GM06990 (cell line): ENCODE measurements around the gene ALDH4A1.

Source experiments
- DNase-seq: peaks from one replicate; pipeline ENCODE4 v3.0.0-alpha.2; 2011; ENCODE audit not compliant: insufficient read length; ENCODE audit errors: extremely low read depth
- H3K27me3 ChIP-seq: replicated peaks from 2 replicates; pipeline ENCODE4 v1.6.0; 2011; ENCODE audit warnings: low read length; ENCODE audit not compliant: control insufficient read depth, insufficient read depth
- H3K36me3 ChIP-seq: 2 replicates; pipeline ENCODE4 v1.5.1; 2011; ENCODE audit warnings: low read length; ENCODE audit not compliant: control insufficient read depth, insufficient read depth
- H3K4me3 ChIP-seq: replicated peaks from 2 replicates; pipeline ENCODE4 v1.5.1; 2011; ENCODE audit warnings: low read depth, mild to moderate bottlenecking, control low read depth, low read length
- CTCF ChIP-seq: IDR thresholded peaks from 2 replicates; pipeline ENCODE4 v1.5.1; 2011; ENCODE audit warnings: low read length, control low read depth, mild to moderate bottlenecking, inconsistent platforms; ENCODE audit not compliant: insufficient read depth, poor library complexity, severe bottlenecking

The ALDH4A1 gene

DNA sequence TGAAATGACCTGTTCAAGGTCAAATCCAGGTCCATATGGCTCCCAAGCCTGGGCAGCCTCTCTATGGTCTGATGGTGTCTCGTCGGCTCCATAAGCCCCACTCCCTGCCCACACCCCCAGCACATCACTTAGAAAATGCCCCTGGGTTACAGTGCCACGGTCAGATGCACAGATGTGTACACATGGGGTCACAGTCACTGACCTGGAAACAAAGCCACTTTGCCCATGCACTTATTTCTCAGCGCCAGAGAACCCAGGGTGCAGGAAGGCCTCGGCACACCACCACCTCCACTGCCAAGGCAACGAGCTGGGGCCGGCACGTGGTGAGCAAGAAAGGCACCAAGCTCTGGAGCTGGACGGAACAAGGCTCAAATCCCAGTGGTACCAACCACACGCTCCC, 29.4 kb upstream of the ALDH4A1 start:
- Histone ChIP-seq H3K27me3 (no peaks in the 10 kb centered on the region), H3K4me3 (no peak overlapping the region), H3K36me3 (no peaks in the 10 kb centered on the region)
- no peak for TF ChIP-seq CTCF
- DNase-seq = no peak

DNA sequence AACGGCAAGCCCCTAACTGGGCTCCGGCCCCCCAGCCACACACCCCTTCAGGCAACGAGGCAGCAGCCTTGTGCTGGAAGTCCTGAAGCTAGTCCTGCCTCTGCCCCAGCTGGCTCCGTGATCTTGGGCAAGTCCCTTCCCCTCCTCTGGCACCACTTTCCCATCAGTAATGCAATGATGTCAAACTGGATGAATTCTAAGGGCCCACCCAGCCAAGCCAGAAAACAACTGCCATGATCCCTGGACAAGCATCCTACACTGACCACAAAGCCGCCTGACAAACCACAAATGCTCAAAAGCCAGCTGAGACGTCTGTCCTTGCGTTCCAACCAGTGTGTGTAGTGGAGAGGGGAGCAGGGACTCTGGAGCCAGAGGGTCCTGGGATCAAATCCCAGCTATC, 27.3 kb upstream of the ALDH4A1 start:
- Histone ChIP-seq H3K36me3 (no peaks in the 10 kb centered on the region), H3K4me3 (no peak overlapping the region), H3K27me3 (no peaks in the 10 kb centered on the region)
- TF ChIP-seq CTCF = no peak
- DNase-seq = no peak

- TF ChIP-seq CTCF = no peak
- Histone ChIP-seq H3K4me3 (no peak overlapping the region), H3K27me3 (no peaks in the 10 kb centered on the region), H3K36me3 (no peaks in the 10 kb centered on the region)
- DNase-seq = no peak
These were observed 26.6 kb upstream of the ALDH4A1 start for GRCh38 chr1:18928985-18929384.

GRCh38 chr1:18928406-18928805, 26.1 kb upstream of the ALDH4A1 start:
- no peak for DNase-seq
- Histone ChIP-seq H3K36me3 (no peaks in the 10 kb centered on the region), H3K4me3 (no peak overlapping the region), H3K27me3 (no peaks in the 10 kb centered on the region)
- no peak for TF ChIP-seq CTCF

GRCh38 chr1:18927654-18928272, 25.4 kb upstream of the ALDH4A1 start:
- Histone ChIP-seq H3K4me3 (peak overlapping the region; percentile 55), H3K27me3 (no peaks in the 10 kb centered on the region), H3K36me3 (no peaks in the 10 kb centered on the region)
- DNase-seq = peak; percentile 74
- no peak for TF ChIP-seq CTCF

GRCh38 chr1:18927082-18927653, 24.8 kb upstream of the ALDH4A1 start:
- H3K4me3 ChIP-seq = peak overlapping the region; percentile 55
- TF ChIP-seq CTCF = no peak
- no peak for DNase-seq

More at GRCh38 chr1:18927082-18927653, 24.8 kb upstream of the ALDH4A1 start:
- Histone ChIP-seq H3K36me3 (no peaks in the 10 kb centered on the region), H3K27me3 (no peaks in the 10 kb centered on the region)
